GM23248 (cell line): ENCODE measurements around the gene ST3GAL6.

ENCODE experiments used
- EZH2 ChIP-seq: fragments of 200-600 bp; sonication (generic); IDR thresholded peaks from 2 replicates; pipeline ENCODE4 v1.6.1; 2018; ENCODE audit warnings: antibody characterized with exemption, mild to moderate bottlenecking; ENCODE audit not compliant: insufficient read depth, poor library complexity, severe bottlenecking
- EZH2phosphoT487 ChIP-seq: fragments of 200-600 bp; sonication (generic); IDR thresholded peaks from 2 replicates; pipeline ENCODE4 v1.6.1; 2018; ENCODE audit warnings: antibody characterized with exemption, moderate library complexity, mild to moderate bottlenecking, low read depth; ENCODE audit not compliant: insufficient read depth

DNA sequence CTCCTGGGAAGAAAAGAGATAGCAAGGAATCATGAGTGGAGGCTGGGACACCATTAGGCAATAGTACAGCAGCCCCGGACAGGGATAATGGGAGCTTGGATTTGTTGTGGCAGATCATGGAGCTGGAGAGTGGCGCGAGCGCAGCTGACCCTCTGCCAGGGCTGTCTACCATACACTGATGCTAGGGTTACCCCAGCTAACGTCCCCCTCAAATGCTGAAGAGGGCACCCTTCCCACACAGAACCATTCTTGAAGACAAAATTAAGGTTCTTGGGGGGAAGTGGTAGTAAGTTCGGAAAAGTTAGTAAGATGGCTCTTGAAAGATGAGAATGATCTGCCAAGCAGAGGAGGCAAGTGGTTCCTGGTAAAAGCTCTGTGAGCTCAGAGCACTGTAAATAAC is 61.1 kb downstream of the ST3GAL6 start:
- no peak for TF ChIP-seq EZH2phosphoT487
- no peak for TF ChIP-seq EZH2
